ENCODE results near the gene PTPRD.

DNA sequence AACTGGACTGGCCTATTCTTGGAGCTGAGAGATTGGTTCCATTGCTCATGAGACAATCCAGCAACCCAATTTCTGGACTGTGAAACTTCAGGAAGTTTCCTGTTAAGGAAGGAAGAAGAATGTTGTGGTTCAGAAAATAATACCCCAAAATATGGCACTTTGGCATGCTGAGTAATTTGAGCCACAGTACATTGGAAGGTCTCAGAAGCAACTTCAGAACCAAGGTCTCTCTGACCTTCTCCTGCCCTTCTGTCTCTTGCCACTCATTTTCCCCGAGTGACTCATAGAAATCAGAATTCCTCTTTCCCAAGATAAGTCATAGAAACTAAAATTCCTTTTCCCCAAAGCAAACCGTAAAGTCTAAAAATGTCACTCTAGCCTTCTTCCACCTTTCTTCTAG lies 1366.1 kb downstream of the PTPRD start:
- TF ChIP-seq, protein P1, sequence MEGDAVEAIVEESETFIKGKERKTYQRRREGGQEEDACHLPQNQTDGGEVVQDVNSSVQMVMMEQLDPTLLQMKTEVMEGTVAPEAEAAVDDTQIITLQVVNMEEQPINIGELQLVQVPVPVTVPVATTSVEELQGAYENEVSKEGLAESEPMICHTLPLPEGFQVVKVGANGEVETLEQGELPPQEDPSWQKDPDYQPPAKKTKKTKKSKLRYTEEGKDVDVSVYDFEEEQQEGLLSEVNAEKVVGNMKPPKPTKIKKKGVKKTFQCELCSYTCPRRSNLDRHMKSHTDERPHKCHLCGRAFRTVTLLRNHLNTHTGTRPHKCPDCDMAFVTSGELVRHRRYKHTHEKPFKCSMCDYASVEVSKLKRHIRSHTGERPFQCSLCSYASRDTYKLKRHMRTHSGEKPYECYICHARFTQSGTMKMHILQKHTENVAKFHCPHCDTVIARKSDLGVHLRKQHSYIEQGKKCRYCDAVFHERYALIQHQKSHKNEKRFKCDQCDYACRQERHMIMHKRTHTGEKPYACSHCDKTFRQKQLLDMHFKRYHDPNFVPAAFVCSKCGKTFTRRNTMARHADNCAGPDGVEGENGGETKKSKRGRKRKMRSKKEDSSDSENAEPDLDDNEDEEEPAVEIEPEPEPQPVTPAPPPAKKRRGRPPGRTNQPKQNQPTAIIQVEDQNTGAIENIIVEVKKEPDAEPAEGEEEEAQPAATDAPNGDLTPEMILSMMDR (IDR thresholded peaks at IDR 0.05), result no peak
- no peak for TF ChIP-seq POLR2A (IDR thresholded peaks at IDR 0.05)
